SK-N-SH treated with all-trans-retinoic acid at 6 μM for 48 hours (cell line): ENCODE results near the gene STK11IP.

Source experiments
- GLIS3 ChIP-seq: fragments of 250-450 bp; sonication (Bioruptor Pico); IDR thresholded peaks from 2 replicates; pipeline ENCODE4 v1.5.0; 2020; ENCODE audit warnings: mild to moderate bottlenecking, moderate library complexity
- ISL1 ChIP-seq: fragments of 250-450 bp; sonication (Bioruptor Pico); IDR thresholded peaks from 2 replicates; pipeline ENCODE4 v2.1.2; 2022; ENCODE audit warnings: mild to moderate bottlenecking, moderate library complexity
- OSR1 ChIP-seq: fragments of 250-450 bp; sonication (Bioruptor Pico); IDR thresholded peaks from 2 replicates; pipeline ENCODE4 v1.8.0; 2022; ENCODE audit warnings: moderate library complexity, mild to moderate bottlenecking, inconsistent platforms
- PPARA ChIP-seq: fragments of 250-450 bp; sonication (Bioruptor Pico); IDR thresholded peaks from 2 replicates; pipeline ENCODE4 v1.5.0; 2020; ENCODE audit warnings: mild to moderate bottlenecking, borderline replicate concordance
- RARB ChIP-seq: fragments of 250-450 bp; sonication (Bioruptor Pico); IDR thresholded peaks from 2 replicates; pipeline ENCODE4 v1.8.0; 2021; ENCODE audit warnings: mild to moderate bottlenecking, moderate library complexity
- TOX ChIP-seq: fragments of 250-450 bp; sonication (Bioruptor Pico); IDR thresholded peaks from 2 replicates; pipeline ENCODE4 v1.8.0; 2021; ENCODE audit warnings: mild to moderate bottlenecking, moderate library complexity, borderline replicate concordance
- ZC3H10 ChIP-seq: fragments of 250-450 bp; sonication (Bioruptor Pico); IDR thresholded peaks from 2 replicates; pipeline ENCODE4 v1.5.1; 2021; ENCODE audit warnings: mild to moderate bottlenecking, moderate library complexity
- ZNF565 ChIP-seq: fragments of 450-650 bp; formaldehyde crosslinking; conservative IDR thresholded peaks from 2 replicates; pipeline ENCODE4 v1.5.0; 2020; ENCODE audit warnings: low read depth, mild to moderate bottlenecking, moderate library complexity
- ZNF8 ChIP-seq: fragments of 450-650 bp; formaldehyde crosslinking; IDR thresholded peaks from 2 replicates; pipeline ENCODE4 v1.5.0; 2020; ENCODE audit warnings: mild to moderate bottlenecking, moderate library complexity
- TF ChIP-seq, protein P1 (sequence below): fragments of 250-450 bp; sonication (Bioruptor Pico); IDR thresholded peaks from 2 replicates; pipeline ENCODE4 v1.8.0; 2020; ENCODE audit warnings: mild to moderate bottlenecking, moderate library complexity, borderline replicate concordance
- TF ChIP-seq, protein P2 (sequence below): fragments of 250-450 bp; sonication (Bioruptor Pico); IDR thresholded peaks from 2 replicates; pipeline ENCODE4 v1.5.1; 2021; ENCODE audit warnings: mild to moderate bottlenecking, moderate library complexity

DNA sequence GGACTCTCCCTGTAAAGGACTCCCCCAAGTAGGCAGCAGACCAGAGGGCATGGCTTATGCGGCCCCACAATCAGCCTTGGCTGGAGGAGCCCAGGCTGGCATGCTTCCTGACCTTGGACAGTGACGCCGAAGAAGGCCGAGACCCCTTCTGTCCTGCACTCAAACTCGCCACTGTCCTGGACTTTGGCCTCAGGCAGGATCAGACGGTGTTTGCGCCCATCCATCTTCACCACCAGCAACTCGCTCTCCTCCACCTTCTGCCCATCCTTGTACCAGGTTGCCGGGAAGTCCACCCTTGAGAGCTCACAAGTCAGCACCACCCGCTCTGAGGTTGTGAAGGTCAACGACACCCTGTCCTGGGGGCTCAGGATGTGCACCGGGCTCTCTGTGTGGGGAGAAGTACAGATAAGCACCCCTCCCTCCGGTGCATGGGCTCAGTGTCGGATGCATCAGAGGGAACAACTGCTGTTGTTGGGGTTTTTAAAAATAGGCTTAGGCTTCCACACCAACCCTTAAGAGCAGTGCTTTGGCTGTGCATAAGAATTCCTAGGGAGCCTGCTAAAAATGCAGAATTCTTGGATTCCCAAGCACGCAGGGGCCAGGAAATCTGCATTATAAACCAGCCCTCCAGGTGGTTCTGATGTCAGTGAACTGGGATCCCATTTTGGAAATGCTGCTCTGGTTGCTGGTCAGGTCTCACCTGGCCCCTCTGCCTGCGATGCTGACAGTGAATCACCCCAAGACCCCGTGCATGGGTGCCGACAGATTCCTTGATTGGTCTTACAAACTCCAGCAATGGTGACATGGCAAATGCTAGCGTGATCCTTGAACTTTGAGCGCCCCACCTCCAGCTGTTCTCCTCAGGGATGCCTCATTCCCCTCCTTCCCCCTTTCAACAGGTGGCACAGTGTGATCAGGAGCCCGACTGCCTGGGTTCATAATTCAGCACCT lies 32.3 kb upstream of the STK11IP start:
- TF ChIP-seq PPARA (CRISPR knock-in tag) (no peak), ZNF565 (CRISPR knock-in tag) (no peak), ISL1 (CRISPR knock-in tag) (no peak), RARB (no peak), ZNF8 (CRISPR knock-in tag) (no peak), OSR1 (no peak), TOX (CRISPR knock-in tag) (no peak), GLIS3 (CRISPR knock-in tag) (no peak), ZC3H10 (no peak)
- TF ChIP-seq, protein P1, sequence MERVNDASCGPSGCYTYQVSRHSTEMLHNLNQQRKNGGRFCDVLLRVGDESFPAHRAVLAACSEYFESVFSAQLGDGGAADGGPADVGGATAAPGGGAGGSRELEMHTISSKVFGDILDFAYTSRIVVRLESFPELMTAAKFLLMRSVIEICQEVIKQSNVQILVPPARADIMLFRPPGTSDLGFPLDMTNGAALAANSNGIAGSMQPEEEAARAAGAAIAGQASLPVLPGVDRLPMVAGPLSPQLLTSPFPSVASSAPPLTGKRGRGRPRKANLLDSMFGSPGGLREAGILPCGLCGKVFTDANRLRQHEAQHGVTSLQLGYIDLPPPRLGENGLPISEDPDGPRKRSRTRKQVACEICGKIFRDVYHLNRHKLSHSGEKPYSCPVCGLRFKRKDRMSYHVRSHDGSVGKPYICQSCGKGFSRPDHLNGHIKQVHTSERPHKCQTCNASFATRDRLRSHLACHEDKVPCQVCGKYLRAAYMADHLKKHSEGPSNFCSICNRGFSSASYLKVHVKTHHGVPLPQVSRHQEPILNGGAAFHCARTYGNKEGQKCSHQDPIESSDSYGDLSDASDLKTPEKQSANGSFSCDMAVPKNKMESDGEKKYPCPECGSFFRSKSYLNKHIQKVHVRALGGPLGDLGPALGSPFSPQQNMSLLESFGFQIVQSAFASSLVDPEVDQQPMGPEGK: no peak
- TF ChIP-seq, protein P2, sequence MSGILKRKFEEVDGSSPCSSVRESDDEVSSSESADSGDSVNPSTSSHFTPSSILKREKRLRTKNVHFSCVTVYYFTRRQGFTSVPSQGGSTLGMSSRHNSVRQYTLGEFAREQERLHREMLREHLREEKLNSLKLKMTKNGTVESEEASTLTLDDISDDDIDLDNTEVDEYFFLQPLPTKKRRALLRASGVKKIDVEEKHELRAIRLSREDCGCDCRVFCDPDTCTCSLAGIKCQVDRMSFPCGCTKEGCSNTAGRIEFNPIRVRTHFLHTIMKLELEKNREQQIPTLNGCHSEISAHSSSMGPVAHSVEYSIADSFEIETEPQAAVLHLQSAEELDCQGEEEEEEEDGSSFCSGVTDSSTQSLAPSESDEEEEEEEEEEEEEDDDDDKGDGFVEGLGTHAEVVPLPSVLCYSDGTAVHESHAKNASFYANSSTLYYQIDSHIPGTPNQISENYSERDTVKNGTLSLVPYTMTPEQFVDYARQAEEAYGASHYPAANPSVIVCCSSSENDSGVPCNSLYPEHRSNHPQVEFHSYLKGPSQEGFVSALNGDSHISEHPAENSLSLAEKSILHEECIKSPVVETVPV: no peak
